ENCODE measurements around the gene PATE3.

GRCh38 chr11:125770583-125770982 is 17.3 kb upstream of the PATE3 start:
- no peak for TF ChIP-seq CTCF (IDR thresholded peaks at IDR 0.05; ENCODE audit: low read depth, low read length, missing input control)
- TF ChIP-seq RAD21 (IDR thresholded peaks at IDR 0.05): no peak
- TF ChIP-seq GABPA (IDR thresholded peaks at IDR 0.05 in 1 of 2, conservative IDR thresholded peaks at IDR 0.05 in 1 of 2): no peak
- TF ChIP-seq REST (IDR thresholded peaks at IDR 0.05): no peak
- TF ChIP-seq TAF1 (conservative IDR thresholded peaks at IDR 0.05): no peak
- TF ChIP-seq SP1 (IDR thresholded peaks at IDR 0.05): no peak

All from liver (tissue), 3 donors.